NCI-H748 (cell line): ENCODE data around the gene TBC1D1.

Experiments used
- DNase-seq: peaks from one replicate; lab custom pipeline; 2025; ENCODE audit not compliant: unreplicated experiment; lab: John Stamatoyannopoulos, UW

The TBC1D1 gene

DNA sequence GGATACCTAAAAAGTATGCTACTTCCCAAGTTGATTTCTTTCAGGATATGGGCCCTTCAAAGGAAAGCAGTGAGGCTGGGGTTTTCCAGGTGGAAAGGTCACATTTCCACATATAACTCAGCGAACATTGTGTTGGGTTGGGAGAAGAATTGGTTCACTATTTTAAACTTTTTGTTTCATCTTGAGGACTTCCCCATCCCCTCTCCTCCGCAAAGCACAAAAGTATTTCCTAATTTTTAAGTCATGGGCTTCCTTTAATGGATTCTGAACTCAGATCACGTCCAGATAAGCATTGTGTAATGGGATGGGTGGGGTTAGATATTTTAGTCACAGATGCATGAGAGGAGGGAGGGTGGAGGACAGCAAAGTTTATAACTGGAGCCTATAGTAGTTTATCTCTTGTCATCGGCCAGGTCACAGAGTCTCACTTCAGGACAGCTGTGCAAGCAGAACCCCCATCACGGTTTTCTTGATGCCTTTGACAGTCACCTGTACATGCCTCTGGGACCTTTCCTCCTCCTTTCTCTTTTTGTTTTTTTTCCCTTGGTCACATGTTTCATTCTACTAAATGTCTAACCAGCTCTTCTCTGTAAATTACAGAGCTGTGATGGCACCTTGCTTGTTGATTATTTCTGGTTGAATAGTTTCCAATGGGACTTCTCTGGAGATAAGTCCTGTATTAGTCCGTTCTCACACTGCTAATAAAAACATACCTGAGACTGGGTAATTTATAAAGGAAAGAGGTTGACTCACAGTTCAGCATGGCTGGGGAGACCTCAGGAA is 184.7 kb downstream of the TBC1D1 start:
- peak; percentile 0 for DNase-seq

DNA sequence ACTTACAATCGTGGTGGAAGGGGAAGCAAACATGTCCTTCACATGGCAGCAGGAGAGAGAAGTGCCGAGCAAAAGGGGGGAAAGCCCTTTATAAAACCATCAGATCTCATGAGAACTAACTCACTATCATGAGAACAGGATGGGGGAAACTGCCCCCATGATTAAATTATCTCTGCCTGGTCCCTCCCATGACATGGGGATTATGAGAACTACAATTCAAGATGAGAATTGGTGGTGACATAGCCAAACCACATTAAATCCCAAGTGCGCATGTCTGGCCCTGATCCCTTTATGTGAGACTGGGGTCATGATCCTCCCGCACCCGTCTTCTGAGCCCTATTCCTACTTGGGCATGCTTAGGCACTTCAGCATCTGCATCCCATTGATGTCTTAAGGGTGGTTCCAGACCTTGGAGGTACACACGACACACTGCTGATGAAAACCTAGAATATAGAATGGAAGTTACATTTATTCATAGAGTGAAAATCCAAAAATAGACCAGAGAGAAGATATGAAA is 185.3 kb downstream of the TBC1D1 start:
- no peak for DNase-seq

DNA sequence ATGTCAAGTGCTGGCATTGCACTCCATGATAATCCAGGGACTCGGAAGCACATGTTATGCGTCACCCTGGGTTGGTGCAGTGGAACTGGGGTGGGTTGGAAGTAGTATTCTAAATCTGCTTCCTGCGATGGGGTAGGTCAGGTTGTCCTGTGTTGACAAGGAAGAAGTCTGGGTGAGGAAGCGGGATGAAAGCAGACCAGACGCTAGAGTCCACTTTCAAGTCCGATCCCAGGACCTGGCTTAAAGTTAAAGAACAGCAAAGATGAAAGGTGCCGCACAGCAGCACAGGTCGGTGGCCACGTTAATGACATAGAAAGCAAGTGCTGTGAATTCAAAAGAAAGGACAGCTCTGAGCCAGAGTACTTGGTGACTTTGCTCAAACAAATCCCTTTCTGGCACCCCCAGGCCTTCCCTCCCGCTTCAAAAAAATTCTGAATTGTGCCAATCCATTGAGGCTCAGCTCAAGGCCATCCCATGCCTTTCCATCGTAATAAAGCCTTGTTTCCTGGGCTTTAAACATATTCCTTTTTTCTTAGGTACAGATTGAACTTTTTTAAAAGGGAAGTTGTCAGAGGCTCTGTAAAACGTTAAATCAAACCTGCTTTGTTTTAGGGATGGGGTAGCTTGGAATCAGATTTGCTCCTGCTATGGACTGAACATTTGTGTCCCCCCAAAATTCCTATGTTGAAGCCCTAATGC is 187.1 kb downstream of the TBC1D1 start:
- DNase-seq, result no peak

DNA sequence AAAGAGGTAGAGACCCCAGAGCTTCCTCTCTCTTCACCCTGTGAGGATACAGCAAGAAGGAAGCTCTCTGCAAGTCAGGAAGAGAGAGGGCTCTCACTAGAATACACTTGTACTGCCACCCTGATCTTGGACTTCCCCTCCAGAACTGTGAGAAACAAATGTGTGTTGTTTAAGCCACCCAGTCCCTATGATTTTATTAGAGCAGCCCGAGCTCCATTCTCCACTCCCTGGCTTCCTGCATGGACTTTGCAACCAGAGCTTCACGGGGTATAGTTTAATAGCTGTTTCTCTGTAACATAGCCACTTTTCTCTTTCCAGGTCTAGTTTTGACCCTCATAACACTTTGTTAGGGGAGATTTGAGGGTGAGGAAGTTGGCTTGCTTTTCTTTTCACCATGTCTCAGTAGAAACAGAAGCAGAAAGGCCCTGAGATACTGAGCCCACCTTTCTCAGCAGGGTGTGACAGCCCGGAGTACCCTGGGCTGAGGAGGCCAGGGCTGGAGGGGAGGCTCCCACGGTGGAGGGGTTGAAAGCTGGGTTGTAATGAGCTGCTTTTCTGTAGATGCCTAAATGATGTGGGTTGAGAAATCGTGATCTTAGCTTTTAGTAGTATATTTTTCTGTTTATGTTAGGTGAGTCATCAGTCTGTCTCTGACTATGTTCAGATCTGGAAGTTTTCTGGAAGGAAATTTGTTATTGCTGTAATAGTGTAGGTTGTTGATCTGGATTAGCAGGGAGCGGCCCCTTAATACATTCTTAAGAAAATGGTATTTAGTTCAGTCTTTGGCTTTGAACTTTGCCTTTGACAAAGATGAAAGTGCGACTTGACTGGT is 187.9 kb downstream of the TBC1D1 start:
- no peak for DNase-seq

DNA sequence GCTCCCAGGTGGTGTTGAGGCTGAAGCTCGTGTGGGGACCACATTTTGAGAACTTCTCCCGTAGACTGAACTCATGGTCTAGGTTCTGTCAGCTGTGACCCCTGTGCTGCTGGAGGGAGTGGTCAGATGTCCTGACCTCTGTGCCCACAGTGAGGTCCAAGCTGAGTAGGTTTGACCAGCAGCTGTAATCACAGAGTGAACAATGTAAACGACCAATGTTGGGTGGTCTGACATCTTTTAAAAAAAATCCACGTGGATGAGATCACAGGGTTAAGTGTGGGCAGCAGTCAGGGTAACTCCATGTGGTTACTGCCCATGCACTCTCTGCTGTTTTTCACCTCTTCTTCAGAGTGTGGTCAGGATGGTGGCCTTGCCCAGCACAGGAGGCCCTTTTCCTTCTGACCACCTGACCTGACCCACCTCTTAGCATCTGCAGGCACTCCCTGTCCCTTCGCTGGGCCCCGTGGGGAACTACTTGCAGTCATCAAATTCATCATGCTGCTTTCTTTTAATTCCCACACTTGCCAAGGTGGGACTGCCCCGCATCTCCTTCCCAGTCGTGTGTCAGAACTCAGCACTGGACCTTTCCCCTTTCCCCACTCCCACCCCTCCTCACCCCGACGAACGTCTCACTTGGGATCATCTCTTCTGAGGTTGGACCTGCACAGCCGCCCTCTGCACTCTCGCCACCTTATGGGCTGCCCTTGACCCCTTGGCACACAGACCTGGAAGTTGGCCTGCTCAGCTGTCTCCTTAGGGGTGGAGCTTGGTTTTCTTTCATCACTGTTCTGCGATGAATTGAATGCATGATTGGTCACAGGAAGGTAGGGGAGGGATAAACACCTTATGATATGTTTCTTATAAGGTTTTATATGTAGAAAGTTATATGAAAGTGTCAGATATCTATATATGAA is 189.4 kb downstream of the TBC1D1 start:
- no peak for DNase-seq

DNA sequence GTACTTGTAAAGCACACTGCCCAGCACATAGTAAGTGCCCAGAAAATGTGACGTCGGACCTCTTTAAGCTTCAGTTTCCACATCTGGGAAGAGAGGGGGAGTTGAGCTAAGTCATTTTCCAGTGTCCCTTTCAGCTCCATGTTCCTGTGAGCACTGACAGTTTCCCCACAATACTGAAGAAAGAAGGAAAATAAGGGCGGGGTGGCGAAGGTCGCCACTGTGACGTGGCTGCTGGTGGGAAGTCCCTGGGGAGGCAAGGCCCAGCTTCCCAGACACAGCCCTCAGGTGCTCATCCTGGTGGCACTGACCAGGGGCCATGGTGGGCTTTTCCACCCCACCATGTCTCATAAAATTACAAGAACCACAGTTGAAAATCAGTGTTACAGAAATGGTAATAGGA is 191.1 kb downstream of the TBC1D1 start:
- DNase-seq, result no peak

DNA sequence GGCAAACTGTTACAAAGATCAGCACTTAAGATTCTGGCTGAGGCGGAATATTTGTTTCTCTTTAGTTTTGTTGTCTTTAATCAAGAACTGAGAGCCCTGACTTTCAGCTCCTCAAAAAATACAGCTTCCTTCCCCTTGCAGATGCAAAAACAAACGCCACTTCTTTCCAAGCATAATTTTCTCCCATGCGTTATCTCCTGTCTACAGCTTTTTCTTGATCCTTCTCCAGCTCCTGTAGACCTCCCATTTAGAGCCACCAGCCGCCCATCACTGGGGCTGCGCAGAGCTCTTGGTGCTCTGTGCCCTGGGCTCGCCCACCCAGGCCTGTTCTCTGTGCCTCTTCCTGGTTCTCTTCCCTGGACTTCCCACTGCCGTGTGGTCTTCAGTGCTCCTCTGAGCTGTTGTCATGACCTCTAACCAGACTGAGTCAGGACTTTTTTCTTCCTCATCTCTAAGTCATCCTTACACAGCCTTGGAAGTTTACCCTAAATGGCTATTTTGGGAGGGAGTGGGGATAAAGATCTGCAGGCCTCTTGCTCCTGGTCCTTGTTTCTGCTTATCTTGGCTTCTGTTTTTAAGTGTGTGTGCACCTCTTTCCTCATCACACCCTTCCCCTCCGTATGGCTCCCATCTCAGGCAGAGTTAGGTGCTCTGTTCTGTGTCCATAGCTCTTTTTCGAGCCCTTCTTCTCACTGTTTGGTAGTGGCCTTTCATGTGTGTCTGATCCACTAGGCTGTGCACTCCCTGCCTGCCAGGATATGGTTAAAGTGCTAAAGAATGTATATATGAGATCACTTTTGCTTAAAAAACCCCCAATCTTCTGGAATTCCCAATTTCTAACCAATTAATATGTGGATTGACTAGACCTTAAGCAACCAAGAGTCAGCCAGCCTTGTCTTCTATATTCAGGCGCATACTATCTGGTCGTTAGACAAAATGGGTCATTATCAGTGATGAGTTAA is 191.8 kb downstream of the TBC1D1 start:
- no peak for DNase-seq

DNA sequence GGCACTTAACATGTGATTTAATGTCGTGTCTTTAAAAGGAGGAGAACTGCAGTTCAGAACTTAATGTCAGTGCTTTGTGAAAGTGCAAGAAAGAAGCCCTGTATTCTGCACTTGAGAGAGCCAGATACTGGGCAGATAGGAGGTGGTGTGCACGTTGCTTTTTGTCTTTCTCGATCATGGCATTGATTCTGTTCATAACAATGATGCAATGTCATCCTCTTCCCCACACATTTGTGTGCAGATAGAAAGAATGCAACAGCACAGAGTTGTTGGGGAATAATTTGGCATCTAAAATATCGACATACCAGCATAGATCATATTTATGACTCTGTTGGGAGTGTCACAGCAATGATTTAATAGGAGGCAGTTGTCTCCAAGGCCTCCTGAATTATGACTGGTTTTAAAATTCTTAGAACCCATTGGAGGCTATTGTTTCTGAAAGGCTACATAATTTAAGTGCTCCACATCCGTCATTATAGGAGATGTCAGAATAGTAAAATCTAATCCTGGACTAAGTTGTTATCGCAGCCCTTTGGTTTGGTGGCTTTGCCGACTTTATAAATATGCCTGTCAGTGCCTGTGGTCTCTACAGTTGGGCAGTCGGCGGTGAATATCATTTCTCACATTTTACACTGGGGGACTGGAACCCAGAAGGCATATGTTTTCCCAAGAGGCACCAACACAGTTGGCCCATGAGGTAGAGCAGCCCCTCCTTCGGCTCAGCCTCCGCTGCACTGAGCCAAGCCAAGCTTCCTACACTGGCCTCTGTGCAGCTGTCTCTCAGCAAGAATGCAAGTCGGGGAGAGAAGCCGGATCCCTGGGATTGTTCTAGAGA is 194.2 kb downstream of the TBC1D1 start:
- DNase-seq, result no peak

DNA sequence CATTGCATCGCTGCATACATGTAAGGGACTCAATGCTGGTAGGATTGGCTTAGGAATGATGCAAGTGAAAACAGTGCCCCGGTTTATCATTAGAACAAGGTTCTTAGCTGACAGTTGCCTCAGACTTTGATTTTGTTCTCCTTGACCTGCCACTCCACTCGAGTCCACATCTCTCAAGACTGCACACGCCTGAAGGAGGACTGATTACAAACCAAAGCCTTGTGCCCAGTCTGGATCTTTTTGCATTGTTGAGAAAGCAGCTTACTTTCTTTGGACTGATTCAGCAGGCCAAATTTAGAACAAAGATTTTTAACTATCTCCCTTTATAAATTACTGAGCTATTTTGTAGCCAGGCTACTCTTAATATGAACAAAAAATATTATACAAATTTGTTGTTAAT is 194.9 kb downstream of the TBC1D1 start:
- DNase-seq, result no peak

DNA sequence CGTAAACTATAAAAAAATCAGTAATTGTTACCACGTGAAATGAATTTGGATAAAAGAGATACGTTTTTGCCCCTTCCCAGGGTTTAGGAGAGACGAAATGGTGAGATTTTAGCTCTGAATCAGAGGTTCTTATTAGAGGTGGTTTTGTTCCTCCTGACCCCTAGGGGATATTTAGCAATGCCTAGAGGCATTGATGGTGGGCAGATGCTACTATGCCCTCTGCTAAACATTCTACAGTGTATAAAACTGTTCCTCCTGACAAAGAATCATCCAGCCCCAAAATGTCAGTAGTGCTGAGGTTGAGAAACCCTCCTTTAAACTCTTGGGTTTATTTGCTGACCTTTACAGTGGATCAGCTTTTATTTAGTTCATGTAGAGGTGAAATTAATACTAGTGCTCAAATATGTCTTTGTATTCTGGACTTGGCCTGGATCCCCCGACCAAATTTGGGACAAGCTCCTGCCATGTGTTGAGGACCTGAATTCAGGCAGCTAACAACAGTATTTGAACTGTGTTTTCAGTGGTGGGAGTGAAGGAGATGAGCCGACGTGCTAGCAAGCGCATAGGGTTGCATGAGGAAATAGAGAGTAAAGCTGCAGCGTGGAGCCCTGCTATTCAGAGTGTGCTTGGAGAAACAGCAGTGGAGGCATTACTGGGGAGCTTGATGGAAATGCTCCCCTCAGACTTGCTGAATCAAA is 195.4 kb downstream of the TBC1D1 start:
- DNase-seq, result no peak

DNA sequence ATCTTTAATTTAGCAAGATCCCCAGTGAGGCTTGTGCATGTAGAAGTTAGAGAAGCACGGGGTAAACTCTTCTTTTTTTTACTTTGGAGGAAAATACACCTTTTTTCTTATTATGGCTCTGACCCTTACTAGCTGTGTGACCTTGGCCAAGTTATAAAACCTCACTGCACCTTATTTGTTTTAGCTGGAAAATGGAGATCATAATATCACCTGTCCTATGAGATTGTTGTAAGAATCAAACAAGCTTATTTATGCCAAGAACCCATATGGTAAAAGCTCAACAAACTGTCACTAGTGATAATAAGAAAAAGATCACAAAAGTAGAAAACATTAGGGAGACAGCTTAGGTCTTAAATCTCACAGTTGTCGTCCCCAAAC is 196.0 kb downstream of the TBC1D1 start:
- no peak for DNase-seq

DNA sequence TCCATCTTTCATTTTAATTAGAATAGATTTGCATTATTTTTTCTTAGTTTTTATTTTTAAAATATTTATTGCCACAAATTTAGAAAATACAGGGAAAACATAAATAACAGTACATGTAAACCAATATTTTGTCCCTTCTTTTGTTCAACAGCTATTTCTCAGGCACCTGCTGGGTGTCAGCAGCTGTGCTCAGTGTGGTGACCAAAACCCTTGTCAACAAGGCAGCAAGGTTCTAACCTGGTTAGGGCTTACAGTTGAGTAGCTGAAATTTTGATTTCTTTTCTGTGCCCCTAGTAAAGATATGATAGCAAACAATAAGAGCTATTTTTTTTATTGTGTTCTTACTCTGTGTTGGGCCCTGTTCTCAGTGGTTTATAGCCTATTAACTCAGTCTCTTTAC is 197.4 kb downstream of the TBC1D1 start:
- DNase-seq, result peak; percentile 21

DNA sequence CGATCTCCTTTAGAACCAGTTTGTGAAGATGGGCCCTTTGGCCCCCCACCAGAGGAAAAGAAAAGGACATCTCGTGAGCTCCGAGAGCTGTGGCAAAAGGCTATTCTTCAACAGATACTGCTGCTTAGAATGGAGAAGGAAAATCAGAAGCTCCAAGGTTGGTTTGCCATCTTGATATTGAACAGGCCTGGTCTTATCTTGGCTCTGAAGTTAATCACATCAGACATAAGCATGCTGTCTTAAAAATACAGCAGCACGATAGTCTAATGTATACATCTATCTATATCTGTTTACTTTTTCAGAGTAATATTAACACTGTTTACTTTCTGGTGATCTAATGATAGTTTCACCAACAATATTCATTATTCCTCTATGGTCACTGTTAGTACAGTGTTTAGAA is 199.1 kb downstream of the TBC1D1 start:
- DNase-seq, result no peak

DNA sequence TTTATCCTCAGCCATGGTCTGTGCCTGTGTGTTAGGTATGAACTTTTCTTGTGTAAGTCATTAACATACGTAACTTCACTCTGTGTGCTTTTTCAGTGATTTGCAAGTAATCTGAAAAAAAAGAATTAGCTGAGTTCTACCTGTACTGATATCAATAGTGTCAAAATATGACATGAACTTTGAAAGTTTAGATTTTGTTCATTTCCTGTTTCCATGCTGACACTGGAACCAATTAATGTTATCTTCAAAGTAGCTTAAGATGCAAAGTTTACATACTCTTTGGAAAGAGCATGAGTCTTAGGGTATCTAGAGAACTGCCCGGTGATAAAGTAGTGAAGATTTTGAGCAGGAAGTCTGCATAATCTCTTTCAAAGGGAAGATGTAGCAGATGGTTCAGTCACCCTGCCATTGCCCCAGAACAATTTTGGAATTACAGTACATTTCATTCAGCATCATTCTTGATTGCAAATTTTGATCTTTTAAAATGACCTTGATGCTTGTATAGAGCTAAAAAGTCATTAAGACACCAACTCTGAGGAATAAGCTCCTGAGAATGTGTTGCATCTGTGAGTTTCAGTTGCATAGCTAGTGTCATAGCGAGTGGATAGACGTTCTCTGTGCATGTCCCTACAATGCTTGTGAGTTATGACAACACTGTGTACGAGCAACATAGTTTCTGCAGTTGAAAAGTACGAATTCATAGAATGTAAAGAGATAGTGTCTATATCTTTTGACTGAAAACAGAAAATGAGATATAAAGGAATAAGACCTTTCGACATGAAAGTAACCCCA is 199.8 kb downstream of the TBC1D1 start:
- DNase-seq, result no peak

DNA sequence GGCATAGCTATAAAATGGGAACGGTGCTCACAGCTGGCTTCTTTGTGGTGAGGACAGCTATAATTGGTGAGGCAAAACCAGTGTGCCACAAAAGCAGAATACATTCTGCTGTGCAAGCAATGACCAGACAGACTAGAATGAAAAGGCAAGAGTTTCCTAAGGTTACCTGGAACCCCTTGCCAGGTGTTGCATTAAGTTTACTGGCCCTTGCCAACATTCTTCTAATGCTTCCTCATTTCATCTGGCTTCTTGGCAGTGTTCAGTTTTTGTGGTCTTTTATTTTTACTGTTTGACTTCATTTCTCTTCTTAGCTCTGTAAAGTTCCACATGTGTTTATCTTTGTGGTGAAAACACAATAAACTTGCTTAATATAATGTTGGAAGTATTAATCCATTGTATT is 200.8 kb downstream of the TBC1D1 start:
- no peak for DNase-seq

DNA sequence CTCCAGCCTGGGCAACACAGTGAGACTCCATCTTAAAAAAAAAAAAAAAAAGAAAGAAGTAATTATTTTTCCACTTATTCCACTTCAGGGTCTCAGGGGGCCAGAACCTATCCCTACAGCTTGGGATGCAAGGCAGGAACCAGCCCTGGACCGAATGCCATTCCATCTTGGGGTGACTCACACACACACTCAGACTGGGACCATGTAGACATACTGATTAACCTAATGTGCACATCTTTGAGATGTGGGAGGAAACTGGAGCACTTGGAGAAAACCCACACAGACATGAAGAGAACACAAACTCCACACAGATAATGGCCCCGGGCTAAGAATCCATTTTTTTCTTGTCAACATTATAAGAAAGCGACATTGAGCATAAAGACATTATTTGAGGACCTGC is 201.8 kb downstream of the TBC1D1 start:
- DNase-seq, result no peak

DNA sequence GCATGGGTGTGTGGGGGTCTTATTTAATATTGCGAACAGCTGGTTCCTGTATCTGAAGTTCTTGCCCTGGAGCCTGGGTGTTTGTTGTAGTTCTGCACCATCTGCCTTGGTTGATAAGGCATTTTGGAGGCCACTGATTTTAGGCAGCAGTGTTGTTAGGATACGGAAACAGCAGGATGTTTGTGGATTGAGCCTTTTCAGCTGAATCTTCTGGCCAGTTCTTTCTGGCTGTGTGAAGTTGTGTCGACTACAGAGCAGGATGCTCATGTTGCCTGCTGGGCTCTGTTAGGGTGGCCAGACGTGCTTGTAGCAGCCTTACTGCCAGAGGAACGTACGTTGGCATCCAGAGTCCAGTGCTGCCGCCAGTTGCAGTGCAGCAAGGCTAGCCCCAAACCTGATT is 203.5 kb downstream of the TBC1D1 start:
- no peak for DNase-seq
